GM15510 (cell line): ENCODE measurements around the gene SLC39A11.

ENCODE experiments used
- POLR2A ChIP-seq: IDR thresholded peaks from 3 replicates; pipeline ENCODE4 v1.6.1; 2011; ENCODE audit warnings: borderline replicate concordance; ENCODE audit not compliant: insufficient read length; ENCODE audit errors: extremely low read depth

SLC39A11 gene

DNA sequence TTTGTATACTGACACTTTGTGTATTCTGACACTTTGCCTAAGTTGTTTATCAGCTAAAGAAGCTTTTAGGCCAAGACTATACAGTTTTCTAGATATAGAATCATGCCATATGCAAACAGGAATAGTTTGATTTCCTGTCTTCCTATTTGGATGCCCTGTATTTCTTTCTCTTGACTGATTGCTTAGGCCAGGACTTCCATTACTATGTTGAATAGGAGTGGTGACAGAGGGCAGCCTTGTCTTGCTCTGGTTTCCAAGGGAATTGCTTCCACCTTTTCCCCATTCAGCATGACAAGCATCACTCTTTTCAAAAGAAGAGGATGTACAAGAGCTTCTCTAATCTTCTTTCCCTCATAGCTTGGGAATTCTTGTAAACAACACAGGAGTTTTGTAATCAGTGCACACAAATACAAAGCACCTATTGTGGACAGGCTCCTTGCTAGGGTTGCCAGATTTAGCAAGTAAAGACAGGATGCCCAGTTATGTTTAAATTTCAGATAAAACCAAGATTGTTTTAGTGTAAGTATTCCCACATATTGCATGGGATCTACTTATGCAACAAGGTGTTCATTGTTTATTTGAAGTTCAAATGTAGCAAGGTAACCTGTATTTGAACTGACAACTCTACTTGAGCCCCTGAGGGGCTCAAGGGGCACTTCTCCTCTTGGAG lies 233.5 kb downstream of the SLC39A11 start:
- no peak for TF ChIP-seq POLR2A

DNA sequence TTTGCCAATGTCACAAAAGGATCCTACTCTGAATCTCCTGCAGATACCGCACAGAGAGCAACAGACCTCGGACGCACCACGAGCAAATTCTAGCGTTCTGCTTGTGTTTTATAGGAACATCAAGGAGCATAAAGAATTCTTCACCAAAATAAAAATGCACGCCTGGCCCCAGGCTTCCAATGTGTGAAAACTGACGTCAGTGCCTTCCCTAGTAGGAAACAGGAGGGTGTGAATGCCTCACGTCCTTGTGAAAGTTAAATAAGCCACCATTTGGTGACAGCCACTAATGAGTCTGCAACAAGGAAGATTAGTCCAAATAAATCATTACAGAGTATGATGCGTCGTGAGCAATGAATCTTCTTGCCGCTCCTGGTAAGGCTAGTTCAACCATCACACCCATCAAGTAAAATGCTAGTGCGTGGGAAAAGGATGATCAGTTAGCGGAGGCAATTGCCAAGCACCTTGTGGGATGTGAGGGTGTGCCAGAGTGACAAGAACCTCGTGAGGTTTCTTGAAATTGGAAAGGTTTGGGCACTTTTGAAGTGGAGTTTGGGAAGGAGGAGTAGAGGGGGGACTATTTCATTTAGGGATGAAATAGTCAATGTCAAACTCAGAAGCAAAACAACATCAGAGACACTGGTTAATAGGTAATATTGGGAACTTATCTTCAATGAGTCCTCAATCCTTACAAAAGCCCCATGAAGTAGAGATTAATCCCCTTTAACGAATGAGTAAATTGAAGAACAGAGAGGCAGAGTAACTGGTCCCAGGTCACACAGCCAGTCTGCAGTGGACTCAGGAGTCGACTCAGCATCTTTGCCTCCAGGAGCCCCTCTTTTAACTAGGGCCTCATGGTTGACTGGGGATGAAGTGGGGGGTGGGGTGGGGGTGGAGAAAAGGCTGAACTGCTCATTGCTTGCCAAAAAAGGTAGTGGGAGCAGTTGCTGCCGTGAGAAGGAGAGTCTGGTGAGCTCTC lies 238.8 kb downstream of the SLC39A11 start:
- TF ChIP-seq POLR2A = no peak

DNA sequence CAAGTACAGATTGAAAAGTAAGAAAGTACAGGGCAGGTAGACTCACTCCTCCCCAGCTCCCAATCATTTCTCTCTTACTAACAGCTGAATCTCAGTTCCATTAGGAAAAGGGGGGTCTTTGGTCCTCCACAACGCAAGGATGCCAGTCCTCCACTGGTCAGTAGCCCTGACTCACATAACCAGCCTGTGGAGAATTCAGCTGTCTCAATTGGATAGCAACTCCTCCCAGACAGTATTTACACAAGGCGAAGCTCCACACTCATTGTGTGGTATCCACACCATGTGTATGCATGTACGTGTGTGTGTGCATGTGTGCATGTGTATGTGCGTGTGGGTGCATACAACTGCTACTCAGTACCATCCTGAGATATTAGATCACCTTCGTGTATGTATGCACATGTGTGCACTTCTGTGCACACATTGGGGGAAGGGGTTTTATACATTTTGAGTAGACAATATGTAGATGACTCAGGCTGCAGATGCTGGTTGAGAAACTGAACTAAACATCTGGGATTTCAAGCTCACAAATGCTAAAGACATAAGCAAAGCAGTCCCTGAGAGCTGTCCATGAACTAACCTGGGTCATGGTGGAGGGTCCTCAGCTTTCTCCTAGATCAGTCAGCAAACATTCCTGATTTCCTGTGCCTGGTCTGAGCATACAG lies 240.1 kb downstream of the SLC39A11 start:
- TF ChIP-seq POLR2A = no peak

DNA sequence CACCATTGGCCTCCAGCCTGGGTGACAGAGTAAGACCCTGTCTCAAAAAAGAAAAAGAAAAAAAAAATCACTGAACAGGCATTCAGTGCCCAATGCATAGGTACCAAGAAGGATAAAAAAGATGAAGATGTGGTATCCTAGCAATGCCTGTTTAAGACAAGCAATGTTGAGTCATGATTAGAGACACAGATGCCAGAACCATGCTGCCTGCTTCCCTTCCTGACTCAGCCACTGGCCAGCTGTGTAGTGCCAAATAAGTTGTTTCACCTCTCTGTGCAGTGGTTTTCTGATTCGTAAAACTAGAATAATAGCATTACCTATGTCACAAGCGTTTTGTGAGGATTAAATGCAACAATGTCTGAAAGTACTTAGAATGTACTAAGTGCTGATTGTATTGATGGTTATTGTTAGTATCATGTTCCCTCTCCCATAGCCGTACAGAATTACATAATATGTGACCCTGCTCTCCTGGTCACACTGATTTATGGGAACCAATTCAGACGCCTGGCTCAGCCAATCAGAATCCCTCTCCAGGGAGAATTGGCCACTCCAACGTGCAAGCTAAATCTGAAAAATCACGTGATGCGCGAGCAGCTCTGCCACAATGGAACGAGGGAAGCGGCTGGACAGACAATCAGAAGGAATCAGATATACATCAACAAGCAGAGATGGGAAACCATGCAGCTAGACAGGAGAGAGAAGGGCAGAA lies 241.9 kb downstream of the SLC39A11 start:
- TF ChIP-seq POLR2A = no peak

GRCh38 chr17:72846399-72846798 lies 246.1 kb downstream of the SLC39A11 start:
- TF ChIP-seq POLR2A = no peak

- no peak for TF ChIP-seq POLR2A
Observed at GRCh38 chr17:72843591-72843990, 248.9 kb downstream of the SLC39A11 start.

DNA sequence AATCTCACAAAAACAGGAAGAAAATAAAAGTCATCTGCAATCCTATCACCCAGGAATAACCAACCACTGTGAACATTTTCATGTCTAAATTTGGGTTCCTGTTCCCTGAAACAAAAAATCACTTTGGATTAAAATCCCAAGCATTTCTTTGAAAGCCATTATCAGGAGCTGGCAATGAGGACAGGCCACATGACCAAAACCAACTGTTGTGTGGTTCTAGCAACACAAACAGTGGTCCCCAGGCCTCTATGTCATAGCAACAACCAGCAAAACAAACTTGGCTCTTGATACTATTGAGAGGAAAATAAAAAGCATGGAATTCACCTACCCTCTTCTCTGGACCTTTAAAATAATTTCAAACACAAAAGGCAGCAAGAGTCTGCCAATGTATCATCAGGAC lies 252.5 kb downstream of the SLC39A11 start:
- no peak for TF ChIP-seq POLR2A

DNA sequence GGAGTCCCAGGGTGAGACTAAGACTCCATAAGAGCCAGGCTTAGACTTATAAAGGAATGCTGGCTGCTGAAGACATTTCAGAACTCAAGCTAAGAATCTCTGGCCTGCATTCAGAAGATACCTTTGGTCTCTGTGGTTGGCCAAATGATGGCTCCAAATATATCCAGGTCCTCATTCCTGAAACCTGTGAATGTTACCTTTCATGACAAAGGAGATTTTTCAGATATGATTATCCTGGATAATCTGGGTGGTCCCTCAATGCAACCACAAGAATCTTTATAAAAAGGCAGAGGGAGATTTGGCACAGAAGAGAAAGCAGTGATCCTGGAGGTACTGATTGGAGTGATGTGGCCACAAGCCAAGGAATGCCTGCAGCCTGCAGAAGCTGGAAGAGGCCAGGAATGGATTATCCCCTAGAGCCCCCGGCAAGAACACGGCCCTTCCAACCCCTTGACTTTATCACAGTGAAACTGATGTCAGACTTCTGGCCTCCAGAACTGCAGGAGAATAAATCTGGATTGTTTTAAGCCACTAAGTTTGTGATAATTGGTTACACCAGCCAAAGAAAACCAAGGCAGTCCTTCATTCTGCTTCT lies 253.3 kb downstream of the SLC39A11 start:
- no peak for TF ChIP-seq POLR2A

DNA sequence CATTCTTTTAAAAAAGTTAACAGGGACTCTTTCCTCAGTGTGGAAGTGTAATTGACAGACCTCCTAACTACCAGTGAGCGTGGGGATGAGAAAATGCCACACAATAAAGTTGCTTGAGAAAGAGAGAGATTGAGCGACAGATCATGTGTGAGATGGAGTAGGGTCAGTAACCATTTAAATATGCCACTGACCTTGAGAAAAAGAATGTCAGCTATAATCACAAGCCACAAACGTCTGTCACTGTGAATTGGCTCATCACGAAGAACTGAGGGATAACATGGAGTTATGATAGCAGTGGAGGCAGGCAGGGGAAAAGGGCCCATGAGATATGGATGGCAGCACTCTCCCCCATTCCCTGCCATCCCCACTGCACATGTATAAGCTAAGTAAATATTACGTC lies 253.9 kb downstream of the SLC39A11 start:
- TF ChIP-seq POLR2A = no peak

- TF ChIP-seq POLR2A = no peak
Observed at GRCh38 chr17:72838068-72838467, 254.4 kb downstream of the SLC39A11 start.

GRCh38 chr17:72837335-72837734 lies 255.2 kb downstream of the SLC39A11 start:
- no peak for TF ChIP-seq POLR2A

DNA sequence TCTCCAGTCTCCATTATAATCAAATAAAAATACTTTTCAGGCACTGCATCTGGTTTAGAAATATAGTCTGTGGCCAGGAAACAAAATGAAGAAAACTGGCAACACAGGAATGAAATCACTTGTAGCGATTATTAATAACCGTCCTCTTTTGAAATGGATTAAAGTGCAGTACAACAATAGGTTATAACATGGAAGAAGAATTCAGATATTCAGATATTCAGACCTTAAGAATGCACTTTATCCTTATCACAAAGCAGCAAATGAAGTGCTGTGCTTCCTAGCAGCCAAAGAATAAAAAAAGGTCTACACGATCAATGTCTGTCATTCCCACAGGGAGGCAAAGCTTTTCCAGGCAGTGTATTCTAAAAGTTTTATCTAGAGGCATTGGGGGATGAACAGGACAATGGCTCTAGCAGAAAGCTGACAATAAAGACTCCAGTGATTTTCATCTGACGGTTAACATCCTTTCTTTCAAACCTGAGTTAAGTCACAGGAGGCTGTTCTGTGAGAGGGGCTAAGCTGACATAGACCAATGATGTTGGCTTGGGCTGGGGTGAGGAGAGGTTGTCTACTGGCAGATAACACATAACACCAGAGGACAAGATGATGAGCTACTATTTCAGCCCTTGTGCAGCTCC lies 259.2 kb downstream of the SLC39A11 start:
- TF ChIP-seq POLR2A = no peak

DNA sequence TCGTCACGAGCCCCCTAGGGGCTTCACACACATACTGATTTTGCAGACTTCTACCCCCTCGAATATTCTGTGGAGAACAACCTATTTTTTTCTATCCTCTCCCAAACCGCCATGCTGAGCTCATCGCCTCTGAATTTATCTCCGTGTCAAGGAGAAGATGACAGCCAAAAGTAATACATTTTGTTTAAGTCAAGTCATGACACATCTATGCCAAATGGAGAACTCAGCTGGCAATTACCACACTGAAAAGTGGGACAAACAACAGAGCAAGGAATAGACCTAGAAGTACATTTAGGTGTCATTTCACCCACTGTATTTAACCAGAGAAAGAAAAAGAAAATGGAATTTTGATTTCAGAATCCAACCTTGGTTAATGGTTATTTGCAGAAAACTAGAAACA lies 260.2 kb downstream of the SLC39A11 start:
- TF ChIP-seq POLR2A = no peak

DNA sequence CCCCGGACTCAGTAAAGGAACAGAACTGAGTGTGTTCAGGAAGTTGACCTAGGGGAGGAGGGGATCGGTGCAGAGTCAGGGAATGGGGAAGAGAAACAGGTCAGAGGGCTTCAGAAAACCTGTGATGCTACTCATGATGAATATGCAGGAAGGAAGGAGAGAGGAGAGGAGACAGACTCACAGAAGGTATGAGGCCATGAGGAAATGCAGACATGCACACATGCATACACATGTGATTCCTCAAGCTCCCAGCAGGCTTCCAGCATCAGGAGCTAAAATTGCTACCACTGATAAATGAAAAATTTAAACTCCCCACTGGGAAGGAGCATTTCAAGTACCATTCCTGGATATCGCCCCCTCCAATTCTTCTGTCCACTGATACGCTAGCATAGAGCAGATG lies 262.6 kb downstream of the SLC39A11 start:
- no peak for TF ChIP-seq POLR2A

DNA sequence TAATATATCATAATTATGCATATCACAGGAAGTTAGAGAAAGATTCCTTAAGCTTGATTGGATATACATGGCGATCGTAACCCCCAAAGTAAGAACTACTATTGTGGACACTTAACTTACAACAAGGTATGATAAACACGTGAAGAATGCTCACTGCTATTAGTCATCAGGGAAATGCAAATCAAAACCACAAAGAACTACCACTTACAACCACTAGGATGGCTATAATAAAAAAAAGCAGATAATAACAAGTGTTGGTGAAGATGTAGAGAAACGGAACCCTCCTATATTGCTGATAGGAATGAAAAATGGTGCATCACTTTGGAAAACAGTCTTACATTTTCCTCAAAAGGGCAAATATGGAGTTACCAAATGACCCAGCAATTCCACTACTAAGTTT lies 265.9 kb downstream of the SLC39A11 start:
- TF ChIP-seq POLR2A = no peak

DNA sequence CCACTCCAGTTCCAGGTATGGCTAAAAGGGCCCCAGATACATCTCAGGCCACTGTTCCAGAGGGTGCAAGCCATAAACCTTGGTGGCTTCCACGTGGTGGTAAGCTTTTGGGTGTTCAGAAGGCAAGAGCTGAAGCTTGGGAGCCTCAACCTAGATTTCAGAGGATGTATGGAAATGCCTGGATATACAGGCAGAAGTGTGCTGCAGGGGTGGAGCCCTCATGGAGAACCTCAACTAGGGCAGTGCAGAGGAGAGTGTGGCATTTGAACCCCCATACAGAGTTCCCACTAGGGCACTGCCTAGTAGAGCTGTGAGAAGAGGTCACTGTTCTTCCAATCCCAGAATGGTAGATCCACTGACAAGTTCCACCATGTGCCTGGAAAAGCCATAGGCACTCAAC lies 267.3 kb downstream of the SLC39A11 start:
- TF ChIP-seq POLR2A = no peak
